Fibroblast of skin of right quadriceps (primary cell): ENCODE data around the gene POFUT2.
A peak's percentile ranks its signal among the peaks of the same experiment; 100 is the strongest.

Source experiments
- DNase-seq: peaks from one replicate; pipeline ENCODE4 v3.0.0-alpha.2; 2013

The POFUT2 gene

GRCh38 chr21:45281411-45282282 lies 6.0 kb downstream of the POFUT2 start:
- DNase-seq: no peak

GRCh38 chr21:45280969-45281368 lies 6.7 kb downstream of the POFUT2 start:
- DNase-seq: no peak

GRCh38 chr21:45280178-45280821 lies 7.4 kb downstream of the POFUT2 start:
- DNase-seq: no peak

- DNase-seq: no peak
Measured at GRCh38 chr21:45279446-45280177, 8.1 kb downstream of the POFUT2 start.

GRCh38 chr21:45278156-45278911 lies 9.4 kb downstream of the POFUT2 start:
- DNase-seq: no peak

- DNase-seq: no peak
Measured at GRCh38 chr21:45277101-45278045, 10.3 kb downstream of the POFUT2 start.

- no peak for DNase-seq
Measured at GRCh38 chr21:45276596-45276995, 11.1 kb downstream of the POFUT2 start.

GRCh38 chr21:45270306-45270821 lies 17.3 kb downstream of the POFUT2 start:
- DNase-seq: no peak

- DNase-seq: no peak
Measured at GRCh38 chr21:45269861-45270260, 17.8 kb downstream of the POFUT2 start.

- no peak for DNase-seq
Measured at GRCh38 chr21:45267390-45267760, 20.3 kb downstream of the POFUT2 start.

GRCh38 chr21:45266518-45267389 lies 20.9 kb downstream of the POFUT2 start:
- DNase-seq: peak; percentile 39

GRCh38 chr21:45265721-45266517 lies 21.8 kb downstream of the POFUT2 start:
- DNase-seq: no peak

GRCh38 chr21:45264912-45265515 lies 22.7 kb downstream of the POFUT2 start:
- DNase-seq: no peak

GRCh38 chr21:45264146-45264911 lies 23.4 kb downstream of the POFUT2 start:
- no peak for DNase-seq

- no peak for DNase-seq
Measured at GRCh38 chr21:45263534-45263933, 24.2 kb downstream of the POFUT2 start.

GRCh38 chr21:45262616-45263015 lies 25.1 kb downstream of the POFUT2 start:
- no peak for DNase-seq

GRCh38 chr21:45262041-45262581 lies 25.6 kb downstream of the POFUT2 start:
- no peak for DNase-seq

- DNase-seq: no peak
Measured at GRCh38 chr21:45261093-45261492, 26.6 kb downstream of the POFUT2 start.
